GM21381 (cell line): ENCODE results near the gene MYH11.
"Not testable (repeated sequence)": the region's sequence is repeated elsewhere in the genome, so short reads cannot be mapped to it uniquely, and the experiment has no call there.

Source experiments
- ATAC-seq: cut with Tn5 transposase; IDR thresholded peaks from one replicate; pipeline ENCODE4 v1.9.1; 2021; ENCODE audit warnings: mild to moderate bottlenecking, moderate library complexity; ENCODE audit not compliant: unreplicated experiment

The MYH11 gene

DNA sequence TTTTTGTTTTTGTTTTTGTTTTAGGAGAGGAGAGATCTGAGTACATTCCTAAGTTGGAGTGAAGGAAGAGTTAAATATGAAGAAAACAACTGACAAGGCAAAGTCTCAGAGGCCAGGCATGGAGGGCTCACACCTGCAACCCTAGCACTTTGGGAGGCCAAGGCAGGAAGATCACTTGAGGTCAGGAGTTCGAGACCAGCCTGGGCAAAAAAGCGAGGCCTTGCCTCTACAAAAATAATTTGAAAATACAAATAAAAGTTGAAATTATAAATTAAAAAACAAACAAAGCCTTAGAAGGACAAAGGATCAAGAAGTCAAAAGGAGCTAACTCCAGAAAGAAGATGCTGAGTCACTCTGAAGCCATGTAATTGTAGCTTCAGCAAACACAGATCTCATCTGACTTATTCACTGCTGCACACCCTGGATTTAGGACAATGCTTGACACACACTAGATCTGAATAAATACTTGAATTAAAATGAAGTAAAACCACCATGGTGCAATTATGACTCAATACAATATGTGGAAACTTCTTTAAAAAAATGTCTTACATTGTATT, 22.5 kb upstream of the MYH11 start:
- ATAC-seq: no peak

- no peak for ATAC-seq
Observed at GRCh38 chr16:15876503-15876902, 19.7 kb upstream of the MYH11 start.

DNA sequence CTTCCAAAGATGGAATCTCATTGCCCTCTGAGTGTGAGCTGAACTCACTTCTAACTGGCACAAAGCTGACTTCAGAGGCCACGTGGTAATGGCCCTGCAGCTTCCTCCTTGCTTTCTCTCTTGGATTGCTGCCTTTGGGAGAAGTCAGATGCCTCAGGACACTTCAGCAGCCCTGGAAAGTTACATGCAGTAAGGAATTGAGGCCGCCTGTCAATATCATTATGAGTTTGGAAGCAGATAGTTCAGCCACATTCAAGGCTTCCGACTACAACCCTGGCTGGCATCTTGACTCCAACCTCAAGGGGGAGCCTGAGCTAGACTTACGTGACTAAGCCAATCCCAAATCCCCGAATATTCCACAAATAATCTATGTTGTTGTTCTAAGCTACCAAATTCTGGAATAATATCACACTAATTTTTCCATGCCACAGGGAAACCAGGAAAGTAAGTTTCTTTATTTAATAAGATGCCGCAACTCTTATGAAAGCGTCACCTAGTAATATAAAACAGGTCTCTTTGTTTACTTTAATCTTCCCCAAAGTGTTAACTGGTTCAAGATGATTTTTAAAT, 18.0 kb upstream of the MYH11 start:
- no peak for ATAC-seq

GRCh38 chr16:15873737-15874136, 16.9 kb upstream of the MYH11 start:
- ATAC-seq: no peak

GRCh38 chr16:15873301-15873700, 16.5 kb upstream of the MYH11 start:
- no peak for ATAC-seq

- ATAC-seq: no peak
Observed at GRCh38 chr16:15870011-15870410, 13.2 kb upstream of the MYH11 start.

GRCh38 chr16:15866451-15866850, 9.6 kb upstream of the MYH11 start:
- no peak for ATAC-seq

DNA sequence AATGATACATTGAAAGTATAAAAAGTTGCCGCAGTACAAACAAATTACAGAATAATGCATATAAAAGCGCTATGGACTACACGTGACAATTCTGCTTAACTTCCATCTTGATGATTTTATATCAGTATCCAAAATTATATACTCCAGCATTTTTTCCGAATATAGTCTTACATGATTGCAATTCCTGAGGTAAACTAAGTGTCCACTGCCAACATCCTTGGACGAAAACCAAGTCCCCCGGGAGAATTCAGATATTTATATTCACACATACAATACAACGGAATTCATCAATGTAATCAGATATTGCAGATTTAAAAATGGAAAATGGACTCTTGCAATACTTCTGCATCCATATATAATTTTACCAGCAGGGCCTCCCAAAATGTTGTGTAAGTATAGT, 8.9 kb upstream of the MYH11 start:
- ATAC-seq: no peak

DNA sequence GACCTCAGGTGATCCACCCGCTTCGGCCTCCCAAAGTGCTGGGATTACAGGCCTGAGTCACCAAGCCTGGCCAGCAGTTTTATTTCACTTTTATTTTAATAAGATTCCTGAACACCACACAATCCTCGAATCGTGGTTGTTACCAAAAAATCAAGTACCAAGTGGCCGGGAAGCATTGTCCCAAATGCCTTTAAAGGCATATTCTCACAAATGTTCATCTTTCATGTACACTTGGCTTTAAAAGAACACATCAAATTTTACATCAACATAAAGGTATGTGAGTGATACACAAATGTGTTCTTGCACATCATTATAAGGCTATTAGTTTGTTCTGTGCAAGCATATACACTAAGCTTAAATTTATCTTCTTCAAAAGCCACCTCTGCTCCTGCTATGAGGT, 8.1 kb upstream of the MYH11 start:
- no peak for ATAC-seq

DNA sequence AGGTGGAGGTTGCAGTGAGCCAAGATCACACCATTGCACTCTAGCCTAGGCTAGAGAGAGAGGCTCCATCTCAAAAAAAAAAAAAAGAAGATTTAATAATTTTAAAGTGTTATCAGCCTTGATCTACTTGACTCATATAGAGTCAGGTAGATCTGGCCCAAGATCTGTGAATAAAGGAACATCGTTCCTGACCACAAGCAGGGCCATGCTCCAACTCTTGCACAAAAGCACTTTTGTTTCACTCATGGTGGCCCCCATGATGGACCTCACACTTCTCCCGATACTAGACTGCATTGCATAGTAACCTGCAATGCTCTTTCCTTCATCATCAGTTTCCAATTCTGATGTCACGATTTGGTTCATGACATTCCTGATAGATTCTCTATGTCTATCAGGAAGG, 5.2 kb upstream of the MYH11 start:
- no peak for ATAC-seq

- no peak for ATAC-seq
Observed at GRCh38 chr16:15858921-15859668, 2.3 kb upstream of the MYH11 start.

- ATAC-seq: no peak
Observed at GRCh38 chr16:15857724-15858560, 1.1 kb upstream of the MYH11 start.

- no peak for ATAC-seq
Observed at GRCh38 chr16:15856182-15856581, 646 bp downstream of the MYH11 start.

DNA sequence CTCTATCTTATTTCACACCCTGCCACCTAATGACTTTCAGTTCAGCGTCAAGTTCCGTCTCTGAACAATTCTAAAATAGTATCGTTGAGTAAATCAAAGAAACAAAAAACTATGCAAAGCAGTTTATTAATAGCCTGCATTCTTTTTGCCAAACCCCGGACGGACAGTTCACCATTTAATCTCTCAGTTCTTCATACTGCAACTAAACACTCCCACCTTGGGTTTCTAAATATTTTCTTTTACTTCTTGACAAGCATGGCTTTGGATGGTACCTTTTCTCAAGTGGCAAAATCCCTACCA, 1.2 kb downstream of the MYH11 start:
- ATAC-seq: peak; percentile 77

DNA sequence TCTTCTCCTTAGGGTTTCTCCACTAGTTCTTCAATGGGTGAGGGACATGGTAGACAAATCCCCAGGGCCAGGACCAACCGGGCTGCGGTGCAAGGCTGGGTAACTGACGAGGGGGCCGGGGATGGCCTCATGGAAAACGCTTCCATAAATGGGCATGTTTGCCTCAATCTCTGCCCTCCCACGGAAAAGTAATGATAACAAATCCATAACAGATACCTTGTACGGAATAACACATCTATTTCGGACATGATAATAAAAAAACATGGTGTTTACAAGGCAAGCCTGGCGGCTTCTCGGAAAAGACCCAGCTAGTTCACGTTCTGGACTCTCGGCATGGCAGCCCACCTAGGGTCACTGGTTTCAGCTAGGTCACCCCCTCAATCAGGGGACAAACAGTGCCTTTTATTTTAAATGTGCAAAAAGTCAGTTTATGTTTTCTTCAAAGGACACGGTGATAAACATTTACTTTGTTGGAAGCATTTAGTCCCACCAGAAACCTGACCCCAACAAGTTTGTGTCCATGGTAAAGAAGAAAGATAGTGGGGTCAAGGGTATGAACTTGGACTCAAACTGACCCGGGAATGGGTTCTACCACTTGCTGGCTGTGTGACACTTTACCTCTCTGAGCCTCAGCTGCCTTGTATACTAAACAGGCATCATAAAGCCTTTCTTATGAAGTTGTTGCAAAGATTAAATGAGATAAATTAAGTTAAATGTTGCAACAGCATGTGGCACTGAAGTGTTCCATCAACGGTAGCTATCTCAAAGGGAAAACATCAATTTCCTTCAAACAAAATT, 1.7 kb downstream of the MYH11 start:
- no peak for ATAC-seq

DNA sequence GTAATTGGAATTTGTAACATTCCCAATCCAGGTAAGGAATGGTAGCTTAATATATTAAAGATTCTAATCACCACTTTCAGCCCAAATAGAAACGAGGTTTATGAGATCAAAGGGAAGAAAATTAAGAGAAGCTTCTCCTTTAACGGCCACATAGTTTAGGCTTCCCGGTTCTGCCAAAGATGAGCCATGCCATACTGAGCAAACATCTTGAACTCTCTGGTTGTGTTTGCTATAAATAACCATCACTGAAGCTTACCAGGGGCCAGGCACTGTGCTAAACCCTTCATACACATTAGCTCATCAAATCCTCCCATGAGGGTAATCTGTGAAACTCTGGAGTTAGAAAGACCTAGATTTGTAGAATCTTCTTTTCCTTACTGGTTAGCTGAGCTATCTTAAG, 2.8 kb downstream of the MYH11 start:
- ATAC-seq: no peak

GRCh38 chr16:15853021-15853420, 3.8 kb downstream of the MYH11 start:
- no peak for ATAC-seq

- ATAC-seq: not testable (repeated sequence)
Observed at GRCh38 chr16:15850555-15850954, 6.3 kb downstream of the MYH11 start.

DNA sequence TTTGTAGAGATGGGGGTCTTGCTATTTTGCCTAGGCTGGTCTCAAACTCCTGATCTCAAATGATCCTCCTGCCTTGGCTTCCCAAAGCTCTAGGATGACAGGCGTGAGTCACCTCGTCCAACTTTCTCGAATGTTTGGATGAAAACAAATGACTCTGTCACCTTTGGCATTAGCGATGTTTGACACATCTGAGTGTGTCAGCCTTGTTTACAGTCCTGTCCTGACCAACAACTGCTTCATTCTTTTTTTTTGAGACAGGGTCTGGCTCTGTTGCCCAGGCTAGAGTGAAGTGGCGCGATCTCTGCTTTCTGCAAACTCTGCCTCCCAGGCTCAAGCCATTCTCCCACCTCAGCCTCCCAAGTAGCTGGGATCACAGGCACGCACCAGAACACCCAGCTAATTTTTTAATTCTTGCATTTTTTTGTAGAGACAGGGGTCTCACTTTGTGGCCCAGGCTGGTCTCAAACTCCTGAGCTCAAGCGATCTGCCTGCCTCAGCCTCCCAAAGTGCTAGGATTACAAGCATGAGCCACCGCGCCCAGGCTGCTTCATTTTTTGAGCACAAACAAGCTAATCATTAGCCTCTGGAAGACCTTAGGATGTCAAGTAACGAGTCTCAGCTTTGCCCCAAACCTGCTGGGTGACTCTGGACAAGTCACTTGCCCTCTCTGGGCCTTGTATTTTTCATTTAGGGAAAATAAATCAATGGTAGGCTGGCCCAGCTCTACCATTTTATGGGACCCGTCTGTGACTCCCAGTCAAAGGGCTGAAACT, 7.4 kb downstream of the MYH11 start:
- ATAC-seq: no peak

DNA sequence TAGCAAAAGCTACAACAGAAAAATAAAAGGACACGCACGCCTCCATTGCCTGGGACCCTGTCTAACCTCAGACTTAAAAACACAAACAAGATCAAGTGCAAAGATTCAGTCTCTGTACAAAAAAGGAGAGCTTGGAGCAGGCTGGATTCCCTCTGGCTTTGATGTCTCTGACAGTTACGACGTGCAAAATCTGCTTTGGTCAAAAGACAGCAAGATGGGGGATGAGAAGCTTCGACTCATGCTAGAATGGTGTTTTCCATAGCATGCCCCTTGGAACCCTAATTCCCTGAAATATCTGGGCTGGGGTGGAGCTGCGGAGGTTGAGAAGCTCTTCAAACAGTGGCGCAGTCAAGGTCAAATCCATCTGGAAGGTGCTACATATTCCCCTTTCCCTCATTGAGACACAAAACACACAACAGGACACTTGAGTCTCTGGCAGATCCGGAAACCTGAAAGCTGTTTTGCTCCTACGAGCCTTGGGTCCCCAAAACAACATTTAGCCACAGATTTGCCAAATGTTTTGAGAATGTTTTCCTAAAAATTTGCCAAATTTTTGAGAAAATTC, 9.1 kb downstream of the MYH11 start:
- no peak for ATAC-seq
